Measurements from ENCODE around the gene PKN3. TPM values are rescaled to one million over a fixed set of nuclear protein-coding genes. Genes with fewer than 3 reads are reported as not detected.

The PKN3 gene
- total and polyA plus RNA-seq, 4 donors = 0.61 to 4.2 (median 1.5) TPM

GRCh38 chr9:128683340-128684064 is 18.8 kb upstream of the PKN3 start:
- WGBS = 4% methylated on average over 21 of the region's 21 CpGs
- H3K27me3 ChIP-seq (ENCODE audit: control insufficient read depth in 4 of 4, insufficient read depth in 4 of 4, low read length in 3 of 4) = no peaks in the 10 kb centered on the region
- peaks cover 0 to 37% (median 19%) of the 10 kb centered on the region in 4 donors for H3K4me1 ChIP-seq (ENCODE audit: control insufficient read depth in 4 of 4, insufficient read depth in 4 of 4, low read length in 3 of 4)
- H3K27ac ChIP-seq (ENCODE audit: low read depth in 1 of 2, low read length in 2 of 2) = peak overlapping the region; percentile 49 to 79
- DNase-seq (ENCODE audit: low spot score) = no peak
- peak overlapping the region; percentile 94 to 95 for H3K9ac ChIP-seq (ENCODE audit: low read depth in 1 of 2, low read length in 2 of 2)
- no peaks in the 10 kb centered on the region for H3K9me3 ChIP-seq (ENCODE audit: control insufficient read depth in 4 of 4, low read length in 3 of 4)
- no peaks in the 10 kb centered on the region for H3K36me3 ChIP-seq (ENCODE audit: control insufficient read depth in 4 of 4, insufficient read depth in 3 of 4, low read depth in 1 of 4, low read length in 3 of 4)
- peak overlapping the region; percentile 61 to 77 (median 64) for H3K4me3 ChIP-seq (ENCODE audit: low read depth in 1 of 3, low read length in 3 of 3)
- TF ChIP-seq SP1 (IDR thresholded peaks at IDR 0.05) (peak; percentile 19), HNF4A (conservative IDR thresholded peaks at IDR 0.05) (no peak), RXRA (IDR thresholded peaks at IDR 0.05) (peak in 1 of 2 donors; percentile 7), REST (IDR thresholded peaks at IDR 0.05) (no peak), FOXA2 (IDR thresholded peaks at IDR 0.05) (no peak), HNF4G (IDR thresholded peaks at IDR 0.05) (no peak), ATF3 (IDR thresholded peaks at IDR 0.05) (no peak), MAX (IDR thresholded peaks at IDR 0.05) (peak; percentile 31), FOXA1 (IDR thresholded peaks at IDR 0.05) (no peak), ZBTB33 (IDR thresholded peaks at IDR 0.05) (no peak)

- Histone ChIP-seq H3K4me3 (ENCODE audit: low read depth in 1 of 3, low read length in 3 of 3) (peak overlapping the region; percentile 61 to 77 (median 64)), H3K4me1 (ENCODE audit: control insufficient read depth in 4 of 4, insufficient read depth in 4 of 4, low read length in 3 of 4) (peaks cover 0 to 38% (median 19%) of the 10 kb centered on the region in 4 donors), H3K27me3 (ENCODE audit: control insufficient read depth in 4 of 4, insufficient read depth in 4 of 4, low read length in 3 of 4) (no peaks in the 10 kb centered on the region), H3K27ac (ENCODE audit: low read depth in 1 of 2, low read length in 2 of 2) (peak overlapping the region; percentile 49 to 79), H3K9ac (ENCODE audit: low read depth in 1 of 2, low read length in 2 of 2) (peak overlapping the region; percentile 94 to 95), H3K9me3 (ENCODE audit: control insufficient read depth in 4 of 4, low read length in 3 of 4) (no peaks in the 10 kb centered on the region), H3K36me3 (ENCODE audit: control insufficient read depth in 4 of 4, insufficient read depth in 3 of 4, low read depth in 1 of 4, low read length in 3 of 4) (no peaks in the 10 kb centered on the region)
- under 1% methylated on average over 3 of the region's 3 CpGs for WGBS
- TF ChIP-seq GABPA (IDR thresholded peaks at IDR 0.05 in 1 of 2, conservative IDR thresholded peaks at IDR 0.05 in 1 of 2) (no peak), TAF1 (conservative IDR thresholded peaks at IDR 0.05) (peak; percentile 47)
- DNase-seq (ENCODE audit: low spot score) = no peak
These were observed 18.3 kb upstream of the PKN3 start for GRCh38 chr9:128684065-128684324.

Measured in liver (tissue), 9 donors.